ENCODE data around the gene RAB7B.

DNA sequence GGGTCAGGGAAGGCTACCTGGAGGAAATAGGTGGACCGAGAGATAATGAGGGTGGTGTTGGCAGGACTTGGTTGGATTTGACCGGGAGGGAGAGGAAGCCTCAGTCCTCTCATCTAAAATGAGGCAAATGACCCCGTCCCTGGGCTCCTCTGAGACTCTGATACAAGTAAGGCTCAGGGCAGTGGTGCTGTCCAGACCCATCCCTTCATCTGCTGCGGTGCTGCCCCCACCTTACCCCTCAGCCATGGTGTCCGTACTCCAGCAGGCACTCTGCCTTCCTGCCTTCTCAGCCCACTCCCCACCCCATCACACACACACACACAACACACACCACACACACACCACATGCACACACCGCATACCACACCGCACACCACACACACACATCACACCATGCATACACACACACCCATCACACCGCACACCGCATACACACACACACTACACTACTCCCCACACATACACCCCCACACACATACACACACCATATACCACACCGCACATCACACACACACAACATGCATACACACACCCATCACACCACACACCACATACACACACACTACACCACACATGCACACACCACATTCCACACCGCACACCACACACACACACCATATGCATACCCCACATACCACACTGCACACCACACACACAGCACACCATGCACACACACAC lies 30.6 kb downstream of the RAB7B start:
- TF ChIP-seq, protein P1, sequence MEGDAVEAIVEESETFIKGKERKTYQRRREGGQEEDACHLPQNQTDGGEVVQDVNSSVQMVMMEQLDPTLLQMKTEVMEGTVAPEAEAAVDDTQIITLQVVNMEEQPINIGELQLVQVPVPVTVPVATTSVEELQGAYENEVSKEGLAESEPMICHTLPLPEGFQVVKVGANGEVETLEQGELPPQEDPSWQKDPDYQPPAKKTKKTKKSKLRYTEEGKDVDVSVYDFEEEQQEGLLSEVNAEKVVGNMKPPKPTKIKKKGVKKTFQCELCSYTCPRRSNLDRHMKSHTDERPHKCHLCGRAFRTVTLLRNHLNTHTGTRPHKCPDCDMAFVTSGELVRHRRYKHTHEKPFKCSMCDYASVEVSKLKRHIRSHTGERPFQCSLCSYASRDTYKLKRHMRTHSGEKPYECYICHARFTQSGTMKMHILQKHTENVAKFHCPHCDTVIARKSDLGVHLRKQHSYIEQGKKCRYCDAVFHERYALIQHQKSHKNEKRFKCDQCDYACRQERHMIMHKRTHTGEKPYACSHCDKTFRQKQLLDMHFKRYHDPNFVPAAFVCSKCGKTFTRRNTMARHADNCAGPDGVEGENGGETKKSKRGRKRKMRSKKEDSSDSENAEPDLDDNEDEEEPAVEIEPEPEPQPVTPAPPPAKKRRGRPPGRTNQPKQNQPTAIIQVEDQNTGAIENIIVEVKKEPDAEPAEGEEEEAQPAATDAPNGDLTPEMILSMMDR (IDR thresholded peaks at IDR 0.05): no peak
- TF ChIP-seq EP300 (IDR thresholded peaks at IDR 0.05; ENCODE audit: low read depth): no peak
- no peak for TF ChIP-seq POLR2AphosphoS5 (IDR thresholded peaks at IDR 0.05)
- no peak for TF ChIP-seq POLR2A (IDR thresholded peaks at IDR 0.05)
